OCI-LY3 (cell line): ENCODE results near the gene ZBTB26.
A peak's percentile ranks its signal among the peaks of the same experiment; 100 is the strongest.

ENCODE experiments used
- H2AFZ ChIP-seq: fragments of 200-600, 300-600 bp; shearing (Covaris generic); 2 replicates; pipeline ENCODE4 v1.6.0; 2014; ENCODE audit warnings: antibody characterized with exemption, low read depth, low read length
- H3K27ac ChIP-seq: fragments of 200-600, 300-600 bp; sonication (generic); 2 replicates; pipeline ENCODE4 v1.5.1; 2014; ENCODE audit warnings: mild to moderate bottlenecking, low read length, moderate library complexity, mixed read lengths
- H3K27me3 ChIP-seq: fragments of 200-600, 300-600 bp; sonication (generic); 2 replicates; pipeline ENCODE4 v1.6.1; 2014; ENCODE audit warnings: low read depth, low read length, mixed read lengths
- H3K36me3 ChIP-seq: fragments of 200-600, 300-600 bp; sonication (generic); replicated peaks from 2 replicates; pipeline ENCODE3; 2014; ENCODE audit warnings: low read depth, low read length, mixed read lengths
- H3K4me1 ChIP-seq: fragments of 300-600, 200-600 bp; sonication (generic); 2 replicates; pipeline ENCODE4 v1.6.1; 2014; ENCODE audit warnings: low read length, mixed read lengths
- H3K4me2 ChIP-seq: fragments of 200-600, 300-600 bp; sonication (generic); 2 replicates; pipeline ENCODE4 v1.6.1; 2014; ENCODE audit warnings: low read length, mixed read lengths
- H3K4me3 ChIP-seq: fragments of 300-600, 200-600 bp; sonication (generic); 2 replicates; pipeline ENCODE4 v1.5.1; 2014; ENCODE audit warnings: antibody characterized with exemption, mild to moderate bottlenecking, low read length, moderate library complexity
- H3K79me2 ChIP-seq: fragments of 300-600, 200-600 bp; shearing (Covaris generic); 2 replicates; pipeline ENCODE4 v1.6.1; 2014; ENCODE audit warnings: mild to moderate bottlenecking, low read length, mixed read lengths
- H3K9ac ChIP-seq: fragments of 300-600, 200-600 bp; shearing (Covaris generic); 2 replicates; pipeline ENCODE4 v1.6.0; 2014; ENCODE audit warnings: mild to moderate bottlenecking, low read length, moderate library complexity
- H3K9me3 ChIP-seq: fragments of 200-600, 300-600 bp; shearing (Covaris generic); 2 replicates; pipeline ENCODE4 v1.6.1; 2014; ENCODE audit warnings: low read length, mixed read lengths; ENCODE audit not compliant: insufficient read depth
- H4K20me1 ChIP-seq: fragments of 200-600, 300-600 bp; sonication (generic); 2 replicates; pipeline ENCODE4 v1.6.1; 2016; ENCODE audit warnings: low read length, mixed read lengths; ENCODE audit not compliant: insufficient read depth
- CTCF ChIP-seq: fragments of 200-600, 300-600 bp; sonication (generic); IDR thresholded peaks from 2 replicates; pipeline ENCODE4 v1.5.1; 2014; ENCODE audit warnings: antibody characterized with exemption, low read length, low read depth
- EZH2phosphoT487 ChIP-seq: fragments of 200-600 bp; shearing (Covaris generic); IDR thresholded peaks from 2 replicates; pipeline ENCODE4 v1.6.1; 2018; ENCODE audit warnings: antibody characterized with exemption, mixed run types, low read depth

The ZBTB26 gene

GRCh38 chr9:122941582-122942234 lies 10.4 kb upstream of the ZBTB26 start:
- H3K36me3 ChIP-seq, result peaks cover 11% of the 10 kb centered on the region
- H3K4me2 ChIP-seq, result peak overlapping the region; percentile 95
- peak overlapping the region; percentile 90 for H3K9ac ChIP-seq
- TF ChIP-seq CTCF (no peak), EZH2phosphoT487 (no peak)
- H4K20me1 ChIP-seq, result peaks cover 9% of the 10 kb centered on the region
- H3K4me3 ChIP-seq, result peak overlapping the region; percentile 92
- H3K27ac ChIP-seq, result peak overlapping the region; percentile 64
- no peaks in the 10 kb centered on the region for H3K9me3 ChIP-seq
- H3K79me2 ChIP-seq, result peaks cover 59% of the 10 kb centered on the region
- no peak overlapping the region for H2AFZ ChIP-seq
- peaks cover 34% of the 10 kb centered on the region for H3K4me1 ChIP-seq
- no peaks in the 10 kb centered on the region for H3K27me3 ChIP-seq

- H2AFZ ChIP-seq, result peak within 1 kb of the TSS; percentile 20; the same call in 1 of the 2 replicates
Measured at GRCh38 chr9:122940749-122941581, 9.7 kb upstream of the ZBTB26 start, which contains the start of gene RABGAP1. Gene RABGAP1 (plus strand): TSS chr9:122941020. CDS start chr9:122957060, 16,040 bp downstream.

GRCh38 chr9:122940454-122940748 lies 9.1 kb upstream of the ZBTB26 start:
- Histone ChIP-seq H3K9ac (peak overlapping the region; percentile 63), H3K36me3 (peaks cover 18% of the 10 kb centered on the region)

More at GRCh38 chr9:122940749-122941581, 9.7 kb upstream of the ZBTB26 start, which contains the start of gene RABGAP1:
- peak within 1 kb of the TSS; percentile 64 for H3K27ac ChIP-seq
- no peaks in the 10 kb centered on the region for H3K9me3 ChIP-seq
- H3K4me1 ChIP-seq, result peaks cover 34% of the 10 kb centered on the region
- peaks cover 9% of the 10 kb centered on the region for H4K20me1 ChIP-seq
- peak within 1 kb of the TSS; percentile 92 for H3K4me3 ChIP-seq
- H3K79me2 ChIP-seq, result peaks cover 59% of the 10 kb centered on the region
- H3K36me3 ChIP-seq, result peaks cover 18% of the 10 kb centered on the region
- H3K4me2 ChIP-seq, result peak within 1 kb of the TSS; percentile 95
- H3K9ac ChIP-seq, result peak within 1 kb of the TSS; percentile 90
- no peak for TF ChIP-seq EZH2phosphoT487
- no peak for TF ChIP-seq CTCF
- H3K27me3 ChIP-seq, result no peaks in the 10 kb centered on the region

More at GRCh38 chr9:122940454-122940748, 9.1 kb upstream of the ZBTB26 start:
- Histone ChIP-seq H3K4me2 (peak overlapping the region; percentile 87), H3K4me1 (peaks cover 30% of the 10 kb centered on the region), H3K9me3 (no peaks in the 10 kb centered on the region), H4K20me1 (peaks cover 9% of the 10 kb centered on the region), H3K27ac (peak overlapping the region; percentile 30), H2AFZ (peak overlapping the region; percentile 20; the same call in 1 of the 2 replicates), H3K27me3 (no peaks in the 10 kb centered on the region), H3K4me3 (peak overlapping the region; percentile 79), H3K79me2 (peaks cover 58% of the 10 kb centered on the region)
- no peak for TF ChIP-seq CTCF
- TF ChIP-seq EZH2phosphoT487, result no peak
